OCI-LY7 (cell line): Measurements from ENCODE around the gene C1orf56. TPM values are rescaled to one million over a fixed set of nuclear protein-coding genes. Genes with fewer than 3 reads are reported as not detected.

ENCODE experiments used
- BruUV-seq: library from RNA; stranded (reverse); fragments of 400-500 nt; replicated peaks from 2 replicates; lab custom pipeline; 2021; lab: Mats Ljungman, UMichigan
- CTCF ChIA-PET: fragments of 300-600 bp; sonication (Branson Sonifier 250); formaldehyde crosslinking; loops from one replicate; lab custom pipeline; 2022; ENCODE audit warnings: antibody characterized with exemption; ENCODE audit not compliant: unreplicated experiment; lab: Charles Lee
- POLR2A ChIA-PET: fragments of 300-600 bp; sonication (Branson Sonifier 250); formaldehyde crosslinking; loops from one replicate; lab custom pipeline; 2022; ENCODE audit warnings: antibody characterized with exemption; lab: Charles Lee
- DNase-seq: peaks from one replicate; pipeline ENCODE4 v3.0.0-alpha.2; 2015; ENCODE audit warnings: low spot score
- H2AFZ ChIP-seq: fragments of 200-600 bp; sonication (generic), shearing (Covaris generic); 2 replicates; pipeline ENCODE4 v1.6.1; 2014; ENCODE audit warnings: mild to moderate bottlenecking, antibody characterized with exemption, low read length, moderate library complexity
- H3K27ac ChIP-seq: fragments of 200-600 bp; sonication (generic); 2 replicates; pipeline ENCODE4 v1.5.1; 2014; ENCODE audit warnings: mixed run types, low read depth, mild to moderate bottlenecking, moderate library complexity, low read length, inconsistent platforms; ENCODE audit not compliant: poor library complexity, severe bottlenecking
- H3K36me3 ChIP-seq: fragments of 200-600 bp; sonication (generic); 2 replicates; pipeline ENCODE4 v1.6.1; 2014; ENCODE audit warnings: mild to moderate bottlenecking, antibody characterized with exemption, low read length, moderate library complexity, mixed read lengths; ENCODE audit not compliant: insufficient read depth
- H3K4me1 ChIP-seq: fragments of 200-600 bp; sonication (generic); 2 replicates; pipeline ENCODE4 v1.5.1; 2014; ENCODE audit warnings: mild to moderate bottlenecking, low read length; ENCODE audit not compliant: insufficient read depth, poor library complexity, severe bottlenecking
- H3K4me2 ChIP-seq: fragments of 200-600 bp; sonication (generic); 2 replicates; pipeline ENCODE4 v1.6.1; 2014; ENCODE audit warnings: mild to moderate bottlenecking, low read length
- H3K4me3 ChIP-seq: fragments of 200-600 bp; sonication (generic); 2 replicates; pipeline ENCODE4 v1.5.1; 2014; ENCODE audit warnings: mild to moderate bottlenecking, low read depth, low read length; ENCODE audit not compliant: poor library complexity, severe bottlenecking
- H3K79me2 ChIP-seq: fragments of 200-600 bp; sonication (generic); 2 replicates; pipeline ENCODE4 v1.6.1; 2016; ENCODE audit warnings: low read depth, mild to moderate bottlenecking, low read length, moderate library complexity, mixed read lengths; ENCODE audit not compliant: insufficient read depth
- H3K9me2 ChIP-seq: fragments of 200-600 bp; sonication (generic); 2 replicates; pipeline ENCODE4 v1.6.1; 2016; ENCODE audit warnings: mild to moderate bottlenecking, low read length, mixed read lengths; ENCODE audit not compliant: insufficient read depth
- H3K9me3 ChIP-seq: fragments of 200-600 bp; sonication (generic); 2 replicates; pipeline ENCODE4 v1.6.1; 2014; ENCODE audit warnings: mild to moderate bottlenecking, mixed run types, low read length, mixed read lengths
- H4K20me1 ChIP-seq: fragments of 200-600 bp; sonication (generic); 2 replicates; pipeline ENCODE4 v1.6.1; 2014; ENCODE audit warnings: mild to moderate bottlenecking, antibody characterized with exemption, low read length, moderate library complexity, mixed read lengths; ENCODE audit not compliant: insufficient read depth
- EZH2phosphoT487 ChIP-seq: fragments of 200-600 bp; sonication (generic); IDR thresholded peaks from 2 replicates; pipeline ENCODE4 v1.6.1; 2018; ENCODE audit warnings: low read depth, borderline replicate concordance, mild to moderate bottlenecking, mixed run types, antibody characterized with exemption, low read length, moderate library complexity, mixed read lengths
- intact Hi-C: fragments of 100-400 bp; cut with micrococcal nuclease; formaldehyde crosslinking; loops from one replicate; pipeline ENCODE4 v1.10.0; 2022; ENCODE audit not compliant: unreplicated experiment
- total RNA-seq, 2 experiments: library from RNA; depleted of rRNA in 1 of 2; stranded (reverse); fragments of >200 nt in 1 of 2; shearing (Covaris generic) in 1 of 2; gene quantifications; 2 replicates each; pipeline ENCODE4 v1.2.3, GENCODE V29; 2014 to 2022
- TF ChIP-seq, protein P1 (sequence below): fragments of 200-600 bp; sonication (generic); conservative IDR thresholded peaks from 2 replicates; pipeline ENCODE4 v1.5.1; 2014; ENCODE audit warnings: mild to moderate bottlenecking, antibody characterized with exemption, low read length, moderate library complexity, mixed read lengths

Gene C1orf56
- total RNA-seq, 2 experiments from 2014 or later = 0.25 TPM; not detected in 1

DNA sequence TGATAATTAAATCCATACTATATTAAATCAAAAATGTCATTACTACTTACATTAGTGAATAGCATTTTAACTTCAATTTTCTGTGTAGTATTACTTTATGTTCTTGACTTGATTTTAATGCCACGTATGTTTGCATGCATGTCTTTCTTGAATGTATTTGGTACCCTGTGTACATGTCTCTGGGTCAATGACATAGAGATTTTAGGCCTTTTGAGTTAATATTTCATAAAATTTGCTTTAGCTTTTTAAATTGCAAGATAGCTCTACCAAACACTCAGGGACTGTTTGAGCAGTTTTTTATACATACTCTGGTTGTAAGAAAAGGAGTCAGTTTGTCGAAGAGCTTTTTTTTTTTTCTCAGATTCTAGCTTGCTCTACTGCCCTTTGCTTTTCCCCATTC is 14.2 kb downstream of the C1orf56 start:
- Histone ChIP-seq H2AFZ (no peak overlapping the region), H3K9me3 (no peaks in the 10 kb centered on the region), H3K4me1 (peaks cover 29% of the 10 kb centered on the region), H3K36me3 (peaks cover 30% of the 10 kb centered on the region), H3K9me2 (no peaks in the 10 kb centered on the region), H3K4me3 (peak overlapping the region; percentile 92), H3K79me2 (peaks cover 53% of the 10 kb centered on the region), H4K20me1 (peaks cover 10% of the 10 kb centered on the region; the same call in 1 of the 2 replicates), H3K4me2 (peak overlapping the region; percentile 85), H3K27ac (peak overlapping the region; percentile 68)
- ChIA-PET POLR2A (interaction anchor here (0.6 to 2.7 kb wide), 5 partner anchors 8 to 517 kb away, joined by 3 to 8 read pairs (median 5); partner anchors contain the start of genes MINDY1 and TNFAIP8L2), CTCF (interaction anchor here (1.7 kb wide), 1 partner anchor 10 kb away, joined by 6 read pairs; the partner anchor contains the start of gene GABPB2)
- intact Hi-C loops = no loop called here
- BruUV-seq = no TSS peak
- TF ChIP-seq, protein P1, sequence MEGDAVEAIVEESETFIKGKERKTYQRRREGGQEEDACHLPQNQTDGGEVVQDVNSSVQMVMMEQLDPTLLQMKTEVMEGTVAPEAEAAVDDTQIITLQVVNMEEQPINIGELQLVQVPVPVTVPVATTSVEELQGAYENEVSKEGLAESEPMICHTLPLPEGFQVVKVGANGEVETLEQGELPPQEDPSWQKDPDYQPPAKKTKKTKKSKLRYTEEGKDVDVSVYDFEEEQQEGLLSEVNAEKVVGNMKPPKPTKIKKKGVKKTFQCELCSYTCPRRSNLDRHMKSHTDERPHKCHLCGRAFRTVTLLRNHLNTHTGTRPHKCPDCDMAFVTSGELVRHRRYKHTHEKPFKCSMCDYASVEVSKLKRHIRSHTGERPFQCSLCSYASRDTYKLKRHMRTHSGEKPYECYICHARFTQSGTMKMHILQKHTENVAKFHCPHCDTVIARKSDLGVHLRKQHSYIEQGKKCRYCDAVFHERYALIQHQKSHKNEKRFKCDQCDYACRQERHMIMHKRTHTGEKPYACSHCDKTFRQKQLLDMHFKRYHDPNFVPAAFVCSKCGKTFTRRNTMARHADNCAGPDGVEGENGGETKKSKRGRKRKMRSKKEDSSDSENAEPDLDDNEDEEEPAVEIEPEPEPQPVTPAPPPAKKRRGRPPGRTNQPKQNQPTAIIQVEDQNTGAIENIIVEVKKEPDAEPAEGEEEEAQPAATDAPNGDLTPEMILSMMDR = no peak
- TF ChIP-seq EZH2phosphoT487 = no peak
- no peak for DNase-seq

DNA sequence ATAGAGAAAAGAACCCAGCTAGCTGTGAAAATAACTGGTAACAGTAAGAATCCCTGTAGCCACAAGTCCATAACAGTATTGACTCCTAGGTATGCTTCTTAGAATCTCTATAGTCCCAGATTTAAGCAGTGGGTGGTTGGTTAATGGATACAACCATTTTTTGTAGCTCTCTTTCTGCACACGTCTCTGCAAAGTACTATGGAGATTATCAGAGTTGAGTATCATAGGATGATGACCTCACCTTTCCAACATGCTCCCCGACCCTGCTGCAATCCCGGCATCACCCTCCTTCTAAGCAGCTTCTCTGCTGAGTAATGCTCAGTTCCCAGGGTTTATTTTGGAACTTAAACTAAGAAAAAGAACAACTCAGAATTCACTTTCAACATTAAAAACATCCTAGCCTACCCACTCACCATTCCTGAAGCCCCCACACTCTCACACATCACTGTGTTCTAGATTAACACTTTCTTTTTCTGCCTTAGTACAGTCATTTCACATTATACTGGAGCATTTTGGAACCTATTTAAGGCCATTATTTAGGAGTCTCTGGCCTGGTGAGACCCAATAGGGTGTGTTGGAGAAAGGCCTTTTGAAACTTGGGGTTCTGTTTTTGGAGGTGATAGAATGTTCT is 15.3 kb downstream of the C1orf56 start:
- no TSS peak for BruUV-seq
- CTCF ChIA-PET = no interaction called here

More for the DNA sequence above, 15.3 kb downstream of the C1orf56 start:
- intact Hi-C loops = no loop called here
- H2AFZ ChIP-seq = no peak overlapping the region
- peaks cover 43% of the 10 kb centered on the region for H3K79me2 ChIP-seq
- H3K4me3 ChIP-seq = no peak overlapping the region
- POLR2A ChIA-PET = interaction anchor here (0.9 to 1.1 kb wide), 3 partner anchors 57 to 141 kb away, joined by 3 to 5 read pairs (median 4); partner anchors contain the start of genes MINDY1 and TNFAIP8L2
- TF ChIP-seq, protein P1 = no peak
- TF ChIP-seq EZH2phosphoT487 = no peak
- H3K36me3 ChIP-seq = peaks cover 20% of the 10 kb centered on the region
- 0 out of 2 replicates have a peak overlapping the region, but pooled peaks have one; percentile 7 for H3K4me2 ChIP-seq
- no peak for DNase-seq
- H3K9me2 ChIP-seq = no peaks in the 10 kb centered on the region
- no peak overlapping the region for H3K27ac ChIP-seq
- H4K20me1 ChIP-seq = peaks cover 4% of the 10 kb centered on the region; the same call in 1 of the 2 replicates
- H3K9me3 ChIP-seq = no peaks in the 10 kb centered on the region
- peaks cover 18% of the 10 kb centered on the region for H3K4me1 ChIP-seq
